Motor neuron (in vitro differentiated cells): Measurements from ENCODE around the gene OTP. TPM values are rescaled to one million over a fixed set of nuclear protein-coding genes. Genes with fewer than 3 reads are reported as not detected.

Source experiments
- ATAC-seq, 8 experiments: fragments of 200-7000 bp; cut with Tn5 transposase; replicated peaks in 6 of 8; 2 replicates each; pipeline ENCODE4 v1.8.0; 2021; ENCODE audit warnings: mild to moderate bottlenecking in 8 of 8, moderate library complexity in 8 of 8
- H3K27ac ChIP-seq, 2 donors: fragments of 250-450 bp; sonication (Bioruptor Pico); 2 replicates each; pipeline ENCODE4 v1.9.0; 2021; ENCODE audit warnings: antibody characterized with exemption in 2 of 2, mild to moderate bottlenecking in 2 of 2, moderate library complexity in 1 of 2
- H3K4me1 ChIP-seq, 2 donors: fragments of 250-450 bp; sonication (Bioruptor Pico); replicated peaks in 1 of 2; 2 replicates each; pipeline ENCODE4 v1.6.1; 2021; ENCODE audit warnings: antibody characterized with exemption in 2 of 2, mild to moderate bottlenecking in 2 of 2, moderate library complexity in 1 of 2
- H3K4me3 ChIP-seq, 5 donors: fragments of 250-450 bp; sonication (Bioruptor Pico); 2 replicates each; pipeline ENCODE4 v1.9.0; 2021; ENCODE audit warnings: antibody characterized with exemption in 5 of 5, mild to moderate bottlenecking in 5 of 5, moderate library complexity in 4 of 5
- WGBS, 10 experiments: fragments of 450-650 bp; shearing (Covaris generic); methylation state at CpG; one replicate each; pipeline ENCODE4 v1.0.0; 2022; 5-methylcytosine and 5-hydroxymethylcytosine counted together
- in situ Hi-C, 9 experiments: fragments of 400-800 bp; cut with MboI; loops; one replicate each; pipeline ENCODE4 v1.15.0; 2021; ENCODE audit warnings: low sequenced_read_pairs in 9 of 9, low pct_unique_long_range_greater_than_20kb in 2 of 9; ENCODE audit not compliant: unreplicated experiment in 9 of 9
- total RNA-seq, 8 experiments: library from RNA; unstranded; fragments of 300-600 nt; gene quantifications; 2 replicates each; pipeline versions ENCODE4 v1.2.3 to v1.2.4, GENCODE V29; 2022

Gene OTP
- total RNA-seq: 1 to 10 TPM in 2 of 8 experiments, under 1 TPM in 4, not detected in 2; 0.05 to 1.4 (median 0.20) TPM

- H3K4me1 ChIP-seq: peaks cover 6 to 7% of the 10 kb centered on the region in 2 donors
- no peak for ATAC-seq
- WGBS, 10 experiments: 2 to 23% (median 6%) methylated on average over 4 to 24 of the region's 24 CpGs; no CpG with 5 or more reads in 1 of the 10 experiments
- no peak within 1 kb of the TSS for H3K27ac ChIP-seq
- H3K4me3 ChIP-seq: peak within 1 kb of the TSS in 1 of 5 donors; percentile 6
- in situ Hi-C loops: loop anchor here in 2 of 9 experiments (25.0 kb wide), 2 partner anchors 199 to 349 kb away; no protein-coding TSS in a partner anchor
Measured at GRCh38 chr5:77637998-77638762, at the start of gene OTP. Gene OTP, minus strand, starts transcription at chr5:77638713. Its CDS starts 164 bp downstream, at chr5:77638549.

GRCh38 chr5:77683171-77683732, 44.7 kb upstream of the OTP start:
- no peaks in the 10 kb centered on the region for H3K4me1 ChIP-seq
- in situ Hi-C loops: no loop called here
- H3K4me3 ChIP-seq: no peak overlapping the region
- 48 to 100% (median 80%) methylated on average over 1 to 6 of the region's 6 CpGs; no CpG with 5 or more reads in 1 of the 10 experiments for WGBS, 10 experiments
- ATAC-seq: peak in 1 of 8 experiments; percentile 54
- H3K27ac ChIP-seq: no peak overlapping the region

- Histone ChIP-seq H3K27ac (no peak overlapping the region), H3K4me3 (no peak overlapping the region), H3K4me1 (no peaks in the 10 kb centered on the region)
- 29 to 54% (median 50%) methylated on average over 2 to 3 of the region's 3 CpGs; no CpG with 5 or more reads in 5 of the 10 experiments for WGBS, 10 experiments
- ATAC-seq: no peak
- in situ Hi-C loops: no loop called here
Measured at GRCh38 chr5:77670526-77670925, 32.0 kb upstream of the OTP start.

DNA sequence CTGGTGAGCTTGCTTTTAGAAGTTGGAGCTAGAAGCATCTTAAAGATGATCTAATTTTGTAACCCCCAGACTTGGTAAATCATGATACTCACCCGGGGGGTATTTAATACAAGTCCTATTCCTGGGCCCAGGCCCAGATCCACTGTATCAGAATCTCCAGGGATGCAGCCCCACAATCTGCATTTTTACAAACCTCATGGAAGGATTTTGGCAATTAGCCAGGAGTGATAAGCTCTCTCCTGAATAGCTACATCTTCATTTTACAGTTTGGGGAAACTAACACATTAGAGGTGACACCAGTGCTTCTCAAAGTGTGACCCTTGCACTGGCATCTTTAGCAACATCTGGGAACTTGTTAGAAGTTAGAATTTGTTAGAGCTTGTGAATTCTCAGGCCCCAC, 31.2 kb upstream of the OTP start:
- Histone ChIP-seq H3K4me3 (no peak overlapping the region), H3K4me1 (no peaks in the 10 kb centered on the region), H3K27ac (no peak overlapping the region)
- ATAC-seq: no peak
- in situ Hi-C loops: no loop called here
- 43 to 60% (median 54%) methylated on average over 1 of the region's 1 CpG; no CpG with 5 or more reads in 6 of the 10 experiments for WGBS, 10 experiments

DNA sequence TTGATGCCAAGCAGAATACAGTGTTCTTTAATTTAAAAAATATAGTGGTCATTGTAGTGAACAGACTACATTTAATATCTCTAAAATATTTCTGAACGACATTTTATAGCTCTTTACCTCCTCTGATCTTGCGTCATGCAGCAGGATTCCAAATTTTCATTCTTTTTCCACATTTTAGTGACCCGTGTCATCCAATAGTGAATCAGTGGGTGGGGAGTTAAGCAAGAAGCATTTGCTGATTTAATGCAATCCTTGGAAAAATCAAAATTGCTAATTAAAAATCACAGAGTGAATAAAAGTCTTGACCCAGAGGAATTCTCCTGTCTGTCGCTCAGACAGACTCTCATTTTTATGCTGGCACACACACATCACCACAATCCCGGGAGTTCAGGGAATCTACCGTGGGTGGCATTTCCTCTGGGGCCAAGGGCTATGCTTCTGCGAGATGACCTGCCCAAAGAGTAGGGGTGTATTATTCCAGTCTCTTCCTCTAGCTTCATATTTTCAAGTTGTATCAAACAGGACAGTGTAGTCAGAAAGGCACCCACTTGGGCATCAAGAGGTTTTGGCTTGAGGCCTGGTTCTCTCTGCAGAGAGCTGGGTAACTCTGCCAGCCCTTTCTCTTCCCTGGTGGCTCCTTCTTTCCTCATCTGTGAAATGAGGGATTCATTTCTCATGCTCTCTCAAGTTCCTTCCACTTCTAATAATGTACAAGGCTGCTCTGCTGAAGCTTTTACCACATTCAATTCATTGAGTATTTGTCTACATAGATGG, 24.8 kb upstream of the OTP start:
- ATAC-seq: peak in 2 of 8 experiments; percentile 77 to 87
- 0 to 97% (median 81%) methylated on average over 2 to 7 of the region's 7 CpGs; no CpG with 5 or more reads in 1 of the 10 experiments for WGBS, 10 experiments

GRCh38 chr5:77662635-77663034, 24.1 kb upstream of the OTP start:
- Histone ChIP-seq H3K4me1 (no peaks in the 10 kb centered on the region), H3K4me3 (no peak overlapping the region), H3K27ac (no peak overlapping the region)
- no peak for ATAC-seq
- in situ Hi-C loops: no loop called here

More for the DNA sequence above, 24.8 kb upstream of the OTP start:
- no peak overlapping the region for H3K27ac ChIP-seq
- no peak overlapping the region for H3K4me3 ChIP-seq
- in situ Hi-C loops: no loop called here
- H3K4me1 ChIP-seq: no peaks in the 10 kb centered on the region

GRCh38 chr5:77658662-77659061, 20.1 kb upstream of the OTP start:
- no peaks in the 10 kb centered on the region for H3K4me1 ChIP-seq
- no peak overlapping the region for H3K27ac ChIP-seq
- in situ Hi-C loops: no loop called here
- ATAC-seq: no peak
- no peak overlapping the region for H3K4me3 ChIP-seq

GRCh38 chr5:77651343-77651742, 12.8 kb upstream of the OTP start:
- in situ Hi-C loops: no loop called here
- whole genome bisulfite sequencing, 10 experiments: 17 to 78% (median 37%) methylated on average over 1 to 2 of the region's 2 CpGs; no CpG with 5 or more reads in 2 of the 10 experiments

DNA sequence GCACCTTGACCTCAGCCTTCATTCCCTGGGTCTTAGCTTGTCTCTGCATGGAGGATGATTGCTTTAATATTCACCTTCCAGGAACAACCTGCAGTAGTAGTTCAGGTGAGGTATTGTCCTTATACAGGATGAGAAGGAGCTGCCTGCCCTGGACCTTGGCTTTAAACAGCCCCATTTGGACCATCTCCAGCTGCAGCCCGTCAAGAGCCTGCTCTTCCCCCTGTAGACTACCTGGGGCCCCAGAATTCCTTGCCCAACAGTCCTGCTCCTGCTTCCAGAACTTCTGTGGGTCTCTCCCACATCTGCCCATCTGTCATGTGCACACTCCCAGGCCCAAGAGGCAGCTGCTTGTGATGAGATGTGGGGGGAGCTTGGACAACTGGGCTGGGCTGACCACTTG, 12.2 kb upstream of the OTP start:
- in situ Hi-C loops: no loop called here
- Histone ChIP-seq H3K4me1 (no peaks in the 10 kb centered on the region), H3K27ac (no peak overlapping the region), H3K4me3 (no peak overlapping the region)
- no peak for ATAC-seq
- 0% methylated on average over 1 of the region's 1 CpG; no CpG with 5 or more reads in 9 of the 10 experiments for WGBS, 10 experiments

More at GRCh38 chr5:77651343-77651742, 12.8 kb upstream of the OTP start:
- no peak overlapping the region for H3K4me3 ChIP-seq
- no peak for ATAC-seq
- no peaks in the 10 kb centered on the region for H3K4me1 ChIP-seq
- H3K27ac ChIP-seq: no peak overlapping the region

- WGBS, 10 experiments: 31 to 100% (median 93%) methylated on average over 1 to 2 of the region's 2 CpGs; no CpG with 5 or more reads in 6 of the 10 experiments
- in situ Hi-C loops: loop anchor here in 2 of 9 experiments (25.0 kb wide), 2 partner anchors 188 to 338 kb away; no protein-coding TSS in a partner anchor
- no peak for ATAC-seq
- Histone ChIP-seq H3K4me3 (no peak overlapping the region), H3K27ac (no peak overlapping the region), H3K4me1 (peaks cover 0 to 3% of the 10 kb centered on the region in 2 donors)
Measured at GRCh38 chr5:77649776-77650175, 11.3 kb upstream of the OTP start.

DNA sequence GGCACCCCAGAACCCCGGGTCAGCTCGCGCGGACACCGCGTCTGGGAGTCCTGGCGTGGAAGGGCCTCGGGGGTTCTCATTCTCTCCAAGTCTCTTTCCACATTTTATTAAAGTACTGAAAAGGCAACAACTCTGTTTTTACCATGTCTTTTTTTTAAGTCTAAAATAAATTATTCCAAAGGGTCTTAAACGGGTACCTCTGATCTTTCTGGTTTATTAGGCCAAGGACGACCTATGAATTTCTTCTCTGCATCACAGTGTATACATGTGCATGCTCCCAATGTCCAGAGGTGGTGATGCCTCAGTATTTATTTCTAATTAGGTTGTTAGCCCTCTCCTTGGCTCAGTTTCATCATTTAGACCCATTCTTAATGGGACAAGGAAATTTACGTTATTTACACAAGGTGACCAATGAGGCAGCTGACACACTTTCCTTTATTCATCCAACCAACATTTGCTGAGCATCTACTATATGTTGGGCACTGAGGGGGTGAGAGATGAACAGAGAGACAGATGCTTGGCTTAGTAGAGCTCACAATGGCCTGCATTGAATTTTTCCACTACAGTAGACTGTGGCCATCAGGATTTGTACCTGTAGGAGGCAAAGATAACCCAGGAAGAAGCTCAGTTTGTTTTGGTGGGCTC, 7.6 kb upstream of the OTP start:
- WGBS, 10 experiments: 22 to 100% (median 72%) methylated on average over 1 to 11 of the region's 11 CpGs; no CpG with 5 or more reads in 3 of the 10 experiments
- H3K27ac ChIP-seq: no peak overlapping the region
- no peak for ATAC-seq
- no peak overlapping the region for H3K4me3 ChIP-seq
- peaks cover 0 to 3% of the 10 kb centered on the region in 2 donors for H3K4me1 ChIP-seq
- in situ Hi-C loops: loop anchor here in 2 of 9 experiments (25.0 kb wide), 2 partner anchors 191 to 341 kb away; no protein-coding TSS in a partner anchor

GRCh38 chr5:77645158-77645994, 6.9 kb upstream of the OTP start:
- no peak overlapping the region for H3K27ac ChIP-seq
- in situ Hi-C loops: loop anchor here in 2 of 9 experiments (25.0 kb wide), 2 partner anchors 192 to 342 kb away; no protein-coding TSS in a partner anchor
- ATAC-seq: peak; percentile 75 to 99 (median 88)
- whole genome bisulfite sequencing, 10 experiments: 0% methylated on average over 2 of the region's 80 CpGs; no CpG with 5 or more reads in 9 of the 10 experiments
- H3K4me1 ChIP-seq: peaks cover 0 to 3% of the 10 kb centered on the region in 2 donors
- peak overlapping the region in 3 of 5 donors; percentile 8 to 18 (median 16) for H3K4me3 ChIP-seq
